ENCODE results near the gene NPAS3.

The NPAS3 gene

DNA sequence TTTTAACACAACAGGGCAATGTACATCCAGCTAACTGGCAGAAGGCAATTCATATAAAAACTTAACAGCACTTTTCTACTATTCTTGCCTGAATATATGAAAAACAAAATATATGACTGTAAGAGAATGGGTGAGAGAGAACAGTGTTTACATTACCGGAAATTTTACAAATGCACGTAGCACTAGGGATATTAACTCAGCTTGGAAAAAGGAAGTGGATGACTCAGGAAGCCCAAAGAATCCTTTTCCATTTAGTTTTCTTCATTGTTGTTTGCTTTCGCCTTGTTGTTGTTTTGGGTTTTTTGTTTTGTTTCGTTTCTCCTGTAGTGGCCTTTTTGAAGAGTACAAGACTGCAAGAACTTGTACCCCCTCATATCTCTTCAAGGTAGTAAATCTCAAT lies 716.7 kb downstream of the NPAS3 start:
- DNase-seq: no peak

DNA sequence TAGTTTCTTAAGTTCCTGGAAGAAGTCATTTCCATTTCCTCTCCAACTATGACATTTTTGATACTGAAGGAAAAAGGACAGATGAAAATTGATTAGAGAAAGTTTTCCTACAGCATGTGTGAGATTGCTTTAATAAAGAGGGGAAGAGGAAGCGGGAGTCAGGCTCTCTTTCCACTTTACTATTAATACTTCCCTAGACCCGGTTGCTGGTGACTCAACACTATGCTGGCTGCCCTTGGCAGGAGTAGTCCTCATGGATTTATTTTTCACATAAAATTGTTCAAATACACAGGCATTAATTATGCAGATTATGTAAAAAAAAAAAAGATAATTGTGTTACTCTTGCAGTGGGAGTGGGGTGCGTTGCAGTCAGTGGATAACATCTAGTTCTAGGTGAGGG lies 718.8 kb downstream of the NPAS3 start:
- DNase-seq: no peak

- no peak for DNase-seq
These were observed 721.6 kb downstream of the NPAS3 start for GRCh38 chr14:33660248-33660647.

DNA sequence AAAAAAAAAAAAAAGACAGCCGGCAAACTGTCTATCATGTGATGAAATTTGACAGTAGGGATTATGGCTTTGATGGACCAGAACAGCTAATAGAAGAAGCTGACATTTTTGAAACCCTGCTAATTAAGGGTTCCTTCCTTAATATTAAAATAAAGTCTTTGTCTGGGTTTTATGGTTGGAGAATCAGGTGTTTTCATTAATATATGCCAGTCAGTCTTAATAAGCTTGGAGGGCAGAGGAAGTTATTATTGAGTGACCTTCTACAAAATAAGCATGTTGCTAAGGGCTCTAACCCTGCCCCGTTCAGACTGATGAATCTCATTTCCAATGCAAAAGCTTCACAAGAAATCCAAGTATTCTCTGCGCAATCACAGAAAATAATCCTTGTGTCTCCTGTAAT lies 722.4 kb downstream of the NPAS3 start:
- DNase-seq: no peak

- DNase-seq: no peak
These were observed 729.4 kb downstream of the NPAS3 start for GRCh38 chr14:33668066-33668465.

GRCh38 chr14:33669111-33669510 lies 730.4 kb downstream of the NPAS3 start:
- DNase-seq: no peak

DNA sequence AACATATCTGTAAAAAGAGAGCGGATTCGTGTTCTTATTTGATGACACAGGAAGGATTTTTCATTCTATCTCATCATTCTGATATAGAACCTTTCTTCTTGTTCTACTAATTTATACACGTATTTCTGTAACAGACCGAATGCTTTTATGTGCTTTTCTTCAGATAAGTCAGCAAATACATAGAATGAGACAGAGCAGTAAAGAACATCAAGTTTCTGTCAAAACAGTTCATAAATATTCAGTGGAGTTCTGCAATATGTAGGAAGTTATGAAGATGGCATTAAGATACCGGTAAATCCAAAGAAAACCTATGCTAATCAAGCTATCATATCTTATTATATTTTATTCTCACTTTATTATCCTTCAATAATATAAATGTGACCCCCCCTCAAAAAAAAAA lies 731.6 kb downstream of the NPAS3 start:
- DNase-seq: no peak

GRCh38 chr14:33671556-33671955 lies 732.9 kb downstream of the NPAS3 start:
- DNase-seq: no peak

GRCh38 chr14:33674927-33675326 lies 736.2 kb downstream of the NPAS3 start:
- no peak for DNase-seq

DNA sequence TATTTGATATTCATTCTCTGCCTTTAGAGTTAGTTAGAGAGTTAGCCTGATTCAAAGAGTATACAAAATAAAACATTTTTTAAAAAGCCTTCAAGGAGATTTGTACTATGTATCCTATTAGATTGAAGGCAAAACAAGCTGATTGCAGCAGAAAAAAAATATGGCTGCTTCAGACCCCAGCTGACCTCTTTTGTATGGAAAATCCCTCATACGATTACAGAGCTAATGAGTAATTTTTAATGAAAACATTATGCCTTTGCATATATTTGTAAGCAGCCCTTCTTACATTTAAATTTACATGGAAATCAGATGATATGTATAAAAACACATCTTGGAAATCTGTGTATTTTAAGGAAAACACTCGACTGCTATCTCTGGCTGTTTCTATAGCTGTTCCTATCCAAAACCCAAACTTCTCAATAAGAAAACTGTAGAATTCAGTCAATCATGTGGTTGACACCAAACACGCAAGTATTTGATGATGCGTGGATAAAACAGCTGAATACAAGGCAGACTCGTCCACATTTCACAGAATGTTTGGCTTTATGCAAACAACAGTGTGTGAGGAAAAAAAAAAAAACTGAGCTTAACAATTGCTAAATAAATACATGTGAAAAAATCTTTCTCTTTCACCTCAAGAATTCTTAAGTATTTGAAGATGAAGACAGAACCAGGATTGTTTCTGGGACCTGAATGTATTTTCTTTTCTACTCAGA lies 736.9 kb downstream of the NPAS3 start:
- DNase-seq: no peak

DNA sequence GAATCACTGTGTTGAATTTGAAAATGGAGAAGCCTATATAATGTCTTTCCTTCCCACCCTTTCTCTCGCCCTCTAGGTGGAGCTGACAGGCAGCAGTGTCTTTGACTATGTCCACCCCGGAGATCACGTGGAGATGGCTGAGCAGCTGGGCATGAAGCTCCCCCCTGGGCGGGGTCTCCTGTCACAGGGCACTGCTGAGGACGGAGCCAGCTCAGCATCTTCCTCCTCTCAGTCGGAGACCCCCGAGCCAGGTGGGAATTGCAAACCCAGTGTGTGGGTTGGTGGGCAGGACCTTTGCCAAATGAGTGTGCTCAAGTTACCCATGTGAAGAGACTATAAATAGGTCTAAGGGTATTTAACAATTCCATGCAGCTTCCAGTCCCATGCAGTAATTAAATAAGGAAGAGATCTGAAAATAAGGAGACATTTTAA lies 737.5 kb downstream of the NPAS3 start:
- no peak for DNase-seq

- DNase-seq: no peak
These were observed 738.2 kb downstream of the NPAS3 start for GRCh38 chr14:33676891-33677290.

DNA sequence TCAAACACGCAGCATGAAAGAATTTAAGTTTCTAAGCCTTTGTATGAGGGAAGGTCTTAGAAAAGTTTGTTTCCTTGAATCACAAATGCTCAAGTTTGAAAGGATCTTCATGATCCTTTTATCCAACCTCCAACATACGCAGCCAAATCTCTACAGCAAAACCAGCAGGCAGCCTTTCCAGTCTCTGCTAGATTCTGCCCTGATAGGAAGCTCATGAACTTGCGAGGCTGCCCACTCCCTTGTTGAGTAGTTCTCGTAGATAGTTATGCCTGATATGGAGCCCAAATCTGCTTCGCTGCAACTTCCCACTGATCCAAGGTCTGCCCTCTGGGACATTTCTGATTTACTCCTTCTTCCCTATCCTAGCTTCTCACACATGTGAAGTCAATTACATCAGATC lies 739.3 kb downstream of the NPAS3 start:
- DNase-seq: no peak

DNA sequence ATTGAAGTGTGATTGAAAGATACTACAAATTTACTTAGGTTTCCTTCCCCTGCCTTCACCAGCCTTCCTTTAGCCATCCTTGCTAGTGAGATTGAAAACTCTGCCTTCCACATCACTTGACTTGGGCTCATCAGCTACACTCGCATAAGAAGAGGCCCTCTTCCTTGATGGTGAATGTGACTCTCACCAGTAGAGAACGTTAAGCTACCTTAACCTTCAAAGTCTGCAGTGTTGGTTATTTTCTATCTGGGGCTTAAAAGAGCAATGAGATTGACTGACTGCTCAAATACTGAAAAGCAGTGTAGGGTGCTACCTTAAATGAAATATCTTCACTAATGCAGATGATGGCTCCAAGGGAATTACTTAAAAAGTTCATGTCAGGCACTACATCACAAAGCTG lies 740.3 kb downstream of the NPAS3 start:
- DNase-seq: no peak

DNA sequence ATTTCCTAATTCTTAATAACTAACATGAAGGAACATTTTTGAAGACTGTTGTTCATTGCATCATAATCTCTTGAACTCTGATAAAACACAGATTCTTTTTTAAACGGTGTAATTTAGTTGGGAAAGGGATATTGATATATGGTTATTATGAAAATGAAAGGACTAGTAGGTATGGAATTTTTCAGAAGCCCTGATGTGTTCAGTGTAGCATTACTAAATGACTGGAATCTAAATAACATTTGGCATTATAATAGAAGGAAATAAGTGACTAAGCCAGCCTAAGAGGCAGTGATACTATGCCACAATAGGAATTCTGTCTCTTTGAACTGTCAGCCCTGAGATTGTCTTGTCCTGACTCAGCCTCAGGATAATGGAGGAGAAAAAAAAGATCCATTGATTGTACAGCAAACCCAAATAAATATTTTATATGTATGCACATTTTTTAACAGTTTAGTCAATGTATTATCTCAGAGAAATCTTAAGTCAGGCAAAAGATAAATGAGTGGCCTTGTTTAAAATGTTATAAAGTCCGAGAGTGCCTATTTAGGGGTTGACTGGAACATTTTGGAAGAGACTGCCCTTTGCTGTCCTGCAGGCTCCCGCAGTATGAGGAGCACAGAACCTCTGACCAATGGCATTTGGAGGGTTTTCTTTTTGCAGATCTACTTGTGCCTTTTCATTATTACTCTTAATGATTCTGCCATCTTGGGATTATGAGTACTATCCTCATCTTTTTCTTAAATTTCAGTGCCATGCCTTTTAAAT lies 741.0 kb downstream of the NPAS3 start:
- DNase-seq: no peak

DNA sequence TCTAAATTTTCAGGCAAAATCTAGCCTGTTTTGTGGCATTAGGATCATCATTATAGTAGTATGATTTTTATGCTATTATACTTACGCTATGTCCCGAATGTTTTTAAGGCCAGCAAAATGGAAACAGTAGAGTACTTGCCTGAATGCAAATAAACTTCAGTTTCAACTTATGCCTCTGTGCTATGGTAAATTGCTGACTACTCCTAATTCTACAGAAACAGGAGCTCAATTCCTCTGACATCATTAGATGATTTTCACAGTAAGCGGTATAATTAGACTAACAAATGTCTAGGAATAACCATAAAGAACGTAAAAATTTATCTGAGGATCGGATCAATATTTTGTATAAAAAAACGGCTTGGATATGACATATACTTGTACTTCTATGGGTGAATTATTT lies 742.2 kb downstream of the NPAS3 start:
- no peak for DNase-seq

DNA sequence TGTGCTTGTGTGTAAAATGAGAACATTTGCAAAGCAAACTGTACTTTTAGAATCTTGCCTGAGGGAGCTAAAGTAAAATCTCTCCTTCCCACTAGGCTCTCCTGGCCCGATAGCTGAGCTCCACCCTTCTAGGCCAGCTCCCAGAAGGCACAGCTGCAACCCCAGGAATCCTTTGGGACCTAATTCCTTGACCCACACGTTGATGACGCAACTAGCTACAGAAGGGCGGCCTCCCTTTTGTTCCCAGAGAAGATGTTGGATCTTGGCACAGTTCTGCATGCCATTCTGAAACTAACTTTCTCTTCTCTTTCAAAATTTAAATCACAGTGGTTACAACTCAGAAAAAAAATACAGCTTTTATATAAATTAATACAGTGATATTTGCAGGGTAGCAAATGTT lies 744.1 kb downstream of the NPAS3 start:
- DNase-seq: no peak

GRCh38 chr14:33685026-33685425 lies 746.3 kb downstream of the NPAS3 start:
- DNase-seq: no peak

GRCh38 chr14:33685698-33686097 lies 747.0 kb downstream of the NPAS3 start:
- no peak for DNase-seq

DNA sequence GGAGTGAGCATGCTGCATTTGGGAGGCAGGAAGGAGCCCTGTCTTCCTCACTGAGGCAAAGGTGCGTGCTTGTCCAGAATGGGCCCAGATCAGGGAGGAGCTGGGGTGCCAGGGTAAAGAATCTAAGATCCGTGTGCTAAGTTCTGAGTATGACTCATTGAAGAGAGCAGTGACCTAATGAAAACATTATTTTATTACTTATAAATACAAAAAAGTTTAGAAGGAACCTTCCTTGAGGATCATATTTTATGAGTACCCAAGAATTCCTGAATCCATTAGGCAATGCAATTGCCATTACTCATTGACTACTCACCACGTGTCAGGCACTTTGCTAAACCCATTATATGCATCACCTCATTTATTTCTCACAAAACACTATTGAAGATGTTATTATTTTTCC lies 747.5 kb downstream of the NPAS3 start:
- no peak for DNase-seq

- DNase-seq: no peak
These were observed 748.2 kb downstream of the NPAS3 start for GRCh38 chr14:33686856-33687255.

DNA sequence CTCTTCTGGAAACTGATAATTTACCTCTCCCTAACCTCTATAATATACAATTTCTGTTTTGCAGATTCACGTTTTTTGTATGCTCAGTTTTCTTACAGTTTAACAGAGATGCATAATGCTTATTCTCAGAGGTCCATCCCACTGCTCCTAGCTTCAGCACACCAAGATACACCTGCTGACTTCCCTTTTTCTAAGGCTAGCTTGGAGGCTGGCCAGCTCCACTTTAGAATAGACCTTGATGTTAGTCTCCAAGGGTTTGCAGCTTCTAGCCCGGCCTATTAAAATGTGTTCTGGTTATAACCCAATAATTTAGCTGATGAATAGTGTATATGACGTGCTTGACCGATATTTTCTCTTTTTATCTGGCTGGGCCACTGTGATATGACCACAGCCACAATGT lies 751.0 kb downstream of the NPAS3 start:
- no peak for DNase-seq

DNA sequence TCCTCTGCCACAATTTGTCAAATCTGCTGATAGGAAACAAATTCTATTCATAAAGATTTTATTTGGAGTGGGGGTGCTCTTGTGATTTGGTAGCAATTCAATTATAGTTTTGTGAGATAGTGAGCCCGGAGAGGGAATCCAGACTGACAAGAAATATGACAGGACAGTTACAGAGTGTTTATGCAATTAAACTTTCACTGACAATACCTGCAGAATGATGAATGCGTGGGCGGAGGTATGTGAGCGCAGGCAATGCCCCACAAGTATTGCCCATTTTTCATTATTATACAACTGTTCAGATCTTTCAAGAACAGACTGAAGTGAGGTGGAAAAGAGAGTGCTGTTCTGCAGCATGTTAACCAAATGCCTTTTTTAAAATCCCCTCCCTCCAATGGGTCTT lies 753.2 kb downstream of the NPAS3 start:
- DNase-seq: no peak

- DNase-seq: no peak
These were observed 754.1 kb downstream of the NPAS3 start for GRCh38 chr14:33692762-33693161.

- no peak for DNase-seq
These were observed 754.6 kb downstream of the NPAS3 start for GRCh38 chr14:33693237-33693636.

Measured in activated naive CD4-positive, alpha-beta T cell (primary cell).